ENCODE results near the gene SMIM38.
"Not testable (repeated sequence)": the region's sequence is repeated elsewhere in the genome, so short reads cannot be mapped to it uniquely, and the experiment has no call there.

Gene SMIM38

DNA sequence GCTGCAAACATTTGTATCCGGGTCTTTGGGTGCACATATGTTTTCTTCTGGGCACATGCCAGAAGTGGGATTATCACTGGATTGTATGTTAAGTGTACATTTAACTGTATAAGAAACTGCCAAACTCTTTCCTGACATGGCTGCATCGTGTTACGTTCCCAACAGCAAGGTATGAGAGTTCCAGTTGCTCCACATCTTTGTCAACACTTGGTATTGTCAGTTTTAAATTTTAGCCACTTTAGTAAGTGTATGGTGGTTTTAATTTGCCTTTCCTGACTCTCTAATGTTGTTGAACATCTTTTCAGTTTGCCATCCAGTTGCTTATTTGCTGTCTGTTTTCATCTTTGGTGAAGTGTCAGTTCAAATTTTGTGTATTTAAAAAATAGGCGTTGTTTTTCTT is 22.5 kb upstream of the SMIM38 start:
- TF ChIP-seq, protein P1, sequence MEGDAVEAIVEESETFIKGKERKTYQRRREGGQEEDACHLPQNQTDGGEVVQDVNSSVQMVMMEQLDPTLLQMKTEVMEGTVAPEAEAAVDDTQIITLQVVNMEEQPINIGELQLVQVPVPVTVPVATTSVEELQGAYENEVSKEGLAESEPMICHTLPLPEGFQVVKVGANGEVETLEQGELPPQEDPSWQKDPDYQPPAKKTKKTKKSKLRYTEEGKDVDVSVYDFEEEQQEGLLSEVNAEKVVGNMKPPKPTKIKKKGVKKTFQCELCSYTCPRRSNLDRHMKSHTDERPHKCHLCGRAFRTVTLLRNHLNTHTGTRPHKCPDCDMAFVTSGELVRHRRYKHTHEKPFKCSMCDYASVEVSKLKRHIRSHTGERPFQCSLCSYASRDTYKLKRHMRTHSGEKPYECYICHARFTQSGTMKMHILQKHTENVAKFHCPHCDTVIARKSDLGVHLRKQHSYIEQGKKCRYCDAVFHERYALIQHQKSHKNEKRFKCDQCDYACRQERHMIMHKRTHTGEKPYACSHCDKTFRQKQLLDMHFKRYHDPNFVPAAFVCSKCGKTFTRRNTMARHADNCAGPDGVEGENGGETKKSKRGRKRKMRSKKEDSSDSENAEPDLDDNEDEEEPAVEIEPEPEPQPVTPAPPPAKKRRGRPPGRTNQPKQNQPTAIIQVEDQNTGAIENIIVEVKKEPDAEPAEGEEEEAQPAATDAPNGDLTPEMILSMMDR (conservative IDR thresholded peaks at IDR 0.05; ENCODE audit: low read depth, low read length), result no peak
- no peak overlapping the region for H3K4me3 ChIP-seq (ENCODE audit: low read length)
- DNase-seq (ENCODE audit: low read depth), result no peak

DNA sequence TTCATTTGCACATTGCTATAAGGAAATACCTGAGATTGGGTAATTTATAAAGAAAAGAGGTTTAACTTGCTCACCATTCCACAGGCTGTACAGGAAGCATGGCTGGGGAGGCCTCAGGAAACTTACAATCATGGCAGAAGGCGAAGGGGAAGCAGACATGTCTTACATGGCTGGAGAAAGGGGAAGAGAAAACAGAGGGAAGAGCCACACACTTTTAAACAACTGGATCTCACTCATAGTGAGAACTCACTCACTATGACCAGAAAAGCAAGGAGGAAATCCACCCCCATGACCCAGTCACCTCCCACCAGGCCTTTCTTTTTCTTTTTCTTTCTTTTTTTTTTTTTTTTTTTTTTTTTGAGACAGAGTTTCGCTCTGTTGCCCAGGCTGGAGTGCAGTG is 21.6 kb upstream of the SMIM38 start:
- not testable (repeated sequence) for H3K4me3 ChIP-seq (ENCODE audit: low read length); DNase-seq (ENCODE audit: low read depth)

GRCh38 chr11:69134957-69135356 is 20.8 kb upstream of the SMIM38 start:
- no peak for DNase-seq (ENCODE audit: low read depth)

GRCh38 chr11:69135420-69136363 is 20.0 kb upstream of the SMIM38 start:
- TF ChIP-seq, protein P1 (conservative IDR thresholded peaks at IDR 0.05; ENCODE audit: low read depth, low read length), result no peak
- H3K4me3 ChIP-seq (ENCODE audit: low read length), result no peak overlapping the region
- no peak for DNase-seq (ENCODE audit: low read depth)

More at GRCh38 chr11:69134957-69135356, 20.8 kb upstream of the SMIM38 start:
- TF ChIP-seq, protein P1 (conservative IDR thresholded peaks at IDR 0.05; ENCODE audit: low read depth, low read length), result no peak
- H3K4me3 ChIP-seq (ENCODE audit: low read length), result no peak overlapping the region

GRCh38 chr11:69136471-69136870 is 19.3 kb upstream of the SMIM38 start:
- TF ChIP-seq, protein P1 (conservative IDR thresholded peaks at IDR 0.05; ENCODE audit: low read depth, low read length), result no peak
- DNase-seq (ENCODE audit: low read depth), result no peak
- no peak overlapping the region for H3K4me3 ChIP-seq (ENCODE audit: low read length)

DNA sequence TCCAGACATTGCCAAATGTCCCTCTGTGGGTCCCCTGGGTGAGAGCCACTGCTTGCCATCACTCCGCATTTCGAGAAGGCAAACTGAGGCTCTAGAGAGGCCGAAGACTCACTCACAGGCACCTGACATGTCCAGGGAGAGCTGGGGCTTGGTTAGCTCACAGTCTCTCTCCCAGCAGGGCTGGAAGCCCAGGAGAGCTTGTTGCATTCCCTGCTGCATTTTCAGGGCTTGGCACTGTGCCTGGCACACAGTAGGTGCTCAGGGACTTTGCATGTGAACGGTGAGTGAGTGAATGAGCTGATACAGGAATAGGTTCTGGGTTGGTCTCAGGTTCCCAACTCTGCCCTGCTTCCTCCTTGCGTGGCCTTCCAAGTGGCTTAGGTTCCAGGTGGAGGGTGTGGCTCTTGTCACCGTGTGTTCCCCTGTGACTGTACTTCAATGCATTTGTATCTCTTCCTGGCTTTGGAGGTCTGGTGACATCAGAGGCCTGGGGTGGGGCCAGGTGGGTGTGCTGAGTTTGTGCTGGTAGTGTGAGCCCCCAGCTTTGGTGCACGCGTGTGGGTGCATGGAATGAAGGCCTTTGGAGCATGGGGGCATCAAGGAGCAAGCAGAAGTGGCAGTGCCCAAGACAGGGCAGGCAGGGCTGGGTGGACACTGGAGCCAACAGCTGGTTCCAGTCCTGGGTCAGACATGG is 18.4 kb upstream of the SMIM38 start:
- no peak for DNase-seq (ENCODE audit: low read depth)
- TF ChIP-seq, protein P1 (conservative IDR thresholded peaks at IDR 0.05; ENCODE audit: low read depth, low read length), result no peak
- H3K4me3 ChIP-seq (ENCODE audit: low read length), result no peak overlapping the region

GRCh38 chr11:69138265-69138664 is 17.5 kb upstream of the SMIM38 start:
- no peak overlapping the region for H3K4me3 ChIP-seq (ENCODE audit: low read length)
- peak; percentile 36 for DNase-seq (ENCODE audit: low read depth)
- TF ChIP-seq, protein P1 (conservative IDR thresholded peaks at IDR 0.05; ENCODE audit: low read depth, low read length), result no peak

GRCh38 chr11:69140161-69140560 is 15.6 kb upstream of the SMIM38 start:
- not testable (repeated sequence) for DNase-seq (ENCODE audit: low read depth); H3K4me3 ChIP-seq (ENCODE audit: low read length)
